HepG2 (cell line): ENCODE data around the gene CABLES1. TPM values are rescaled to one million over a fixed set of nuclear protein-coding genes. Genes with fewer than 3 reads are reported as not detected.

Source experiments
- DZIP1 ChIP-seq: sonication (generic); formaldehyde crosslinking; IDR thresholded peaks from 2 replicates; pipeline ENCODE4 v1.5.0; 2020; ENCODE audit warnings: mild to moderate bottlenecking, missing genetic modification reagents
- ELK4 ChIP-seq: sonication (generic); formaldehyde crosslinking; IDR thresholded peaks from 2 replicates; pipeline ENCODE4 v1.9.0; 2021; ENCODE audit warnings: missing genetic modification reagents, borderline replicate concordance
- FOXM1 ChIP-seq: sonication (generic); formaldehyde crosslinking; IDR thresholded peaks from 2 replicates; pipeline ENCODE4 v1.5.0; 2020; ENCODE audit warnings: missing genetic modification reagents
- HNF4G ChIP-seq, 2 experiments: sonication (generic) in 1 of 2; formaldehyde crosslinking in 1 of 2; IDR thresholded peaks; 2 replicates each; pipeline versions ENCODE4 v1.4.0 to v1.6.1; 2011 to 2020; ENCODE audit warnings: borderline replicate concordance in 2 of 2, low read depth in 2 of 2, mild to moderate bottlenecking in 2 of 2, low read length in 1 of 2, missing genetic modification reagents in 1 of 2, moderate library complexity in 1 of 2
- MYC ChIP-seq: sonication (generic); formaldehyde crosslinking; IDR thresholded peaks from 2 replicates; pipeline ENCODE4 v1.9.0; 2021; ENCODE audit warnings: missing genetic modification reagents, borderline replicate concordance
- MZF1 ChIP-seq: sonication (generic); formaldehyde crosslinking; IDR thresholded peaks from 2 replicates; pipeline ENCODE4 v1.8.1; 2023; ENCODE audit warnings: mild to moderate bottlenecking, missing genetic modification reagents, borderline replicate concordance
- NR2F6 ChIP-seq, 2 experiments: IDR thresholded peaks; 2 replicates each; pipeline ENCODE4 v1.6.1; 2016; ENCODE audit warnings: antibody characterized with exemption in 1 of 2, mild to moderate bottlenecking in 1 of 2
- PAX8 ChIP-seq: sonication (generic); formaldehyde crosslinking; IDR thresholded peaks from 2 replicates; pipeline ENCODE4 v1.8.0; 2022; ENCODE audit warnings: mild to moderate bottlenecking, missing genetic modification reagents, borderline replicate concordance
- PBX2 ChIP-seq: IDR thresholded peaks from 2 replicates; pipeline ENCODE4 v1.6.1; 2016; ENCODE audit warnings: control low read depth
- PLSCR1 ChIP-seq: sonication (generic); formaldehyde crosslinking; IDR thresholded peaks from 2 replicates; pipeline ENCODE4 v1.5.0; 2020; ENCODE audit warnings: missing genetic modification reagents, mild to moderate bottlenecking, borderline replicate concordance
- POGK ChIP-seq: sonication (generic); formaldehyde crosslinking; conservative IDR thresholded peaks from 2 replicates; pipeline ENCODE4 v1.8.0; 2022; ENCODE audit warnings: mild to moderate bottlenecking, moderate library complexity, missing genetic modification reagents
- RXRB ChIP-seq: IDR thresholded peaks from 2 replicates; pipeline ENCODE4 v1.6.1; 2016; ENCODE audit warnings: borderline replicate concordance, missing genetic modification reagents, missing compliant biosample characterization
- SNAPC2 ChIP-seq: sonication (generic); formaldehyde crosslinking; IDR thresholded peaks from 2 replicates; pipeline ENCODE4 v1.8.1; 2022; ENCODE audit warnings: mild to moderate bottlenecking, missing genetic modification reagents
- SP1 ChIP-seq, 2 experiments: fragments of 450-650 bp in 1 of 2; sonication (generic) in 1 of 2; formaldehyde crosslinking in 1 of 2; IDR thresholded peaks; 2 replicates each; pipeline versions ENCODE4 v1.4.0 to v1.6.1; 2016 to 2020; ENCODE audit warnings: missing genetic modification reagents in 1 of 2
- SSRP1 ChIP-seq: IDR thresholded peaks from 2 replicates; pipeline ENCODE4 v1.6.1; 2016; ENCODE audit warnings: control low read depth
- ZFAT ChIP-seq: sonication (generic); formaldehyde crosslinking; conservative IDR thresholded peaks from 2 replicates; pipeline ENCODE4 v1.8.1; 2023; ENCODE audit warnings: missing genetic modification reagents, inconsistent platforms
- ZNF207 ChIP-seq: fragments of 450-650 bp; IDR thresholded peaks from 2 replicates; pipeline ENCODE4 v1.6.1; 2016; ENCODE audit warnings: antibody characterized with exemption, borderline replicate concordance
- ZNF230 ChIP-seq: sonication (generic); formaldehyde crosslinking; IDR thresholded peaks from 2 replicates; pipeline ENCODE4 v1.4.0; 2020; ENCODE audit warnings: mild to moderate bottlenecking, missing genetic modification reagents
- ZNF329 ChIP-seq: sonication (generic); formaldehyde crosslinking; IDR thresholded peaks from 2 replicates; pipeline ENCODE4 v1.9.0; 2021; ENCODE audit warnings: low read depth, mild to moderate bottlenecking, missing genetic modification reagents
- ZNF550 ChIP-seq: sonication (generic); formaldehyde crosslinking; IDR thresholded peaks from 2 replicates; pipeline ENCODE4 v1.4.0; 2020; ENCODE audit warnings: mild to moderate bottlenecking, missing genetic modification reagents, borderline replicate concordance
- ZNF780A ChIP-seq: sonication (generic); formaldehyde crosslinking; IDR thresholded peaks from 2 replicates; pipeline ENCODE4 v1.8.0; 2022; ENCODE audit warnings: mild to moderate bottlenecking, missing genetic modification reagents, moderate library complexity
- polyA plus RNA-seq, 8 experiments: library from polyadenylated mRNA; depleted of rRNA in 3 of 8; stranded (reverse) in 7 of 8; unstranded in 1 of 8; fragments of >200 nt; fragmentation: Illumina TruSeq in 4 of 8; extraction: Trizol in 4 of 8; gene quantifications; 2 replicates each; pipeline versions ENCODE4 v1.2.1 to v1.2.3, GENCODE V29; 2011 to 2016; ENCODE audit warnings: low read depth in 4 of 8, missing spikeins in 1 of 8, mixed read lengths in 1 of 8; ENCODE audit not compliant: insufficient read depth in 1 of 8
- total RNA-seq, 5 experiments: library from RNA; depleted of rRNA; stranded (reverse); fragments of >200 nt; fragmentation: Illumina TruSeq; extraction: Trizol; gene quantifications; 2 replicates each; pipeline ENCODE4 v1.2.3, GENCODE V29; 2016; ENCODE audit warnings: low read depth in 1 of 5

The CABLES1 gene
- total and polyA plus RNA-seq, 2 of the 13 experiments (the other 11 are each of a cell fraction or from before 2014, with no cell fraction given) = 14.7 to 25.8 TPM

- TF ChIP-seq ZNF329 (no peak), HNF4G (IDR thresholded peaks at IDR 0.05; ENCODE audit: borderline replicate concordance, low read depth, low read length) (peak; percentile 74; the same call in 1 of the 2 replicates), HNF4G (CRISPR knock-in tag; IDR thresholded peaks at IDR 0.05; ENCODE audit: borderline replicate concordance, low read depth) (0 out of 2 replicates have a peak, but pooled peaks have one; percentile 53), NR2F6 (IDR thresholded peaks at IDR 0.05) (peak; percentile 29; the same call in 1 of the 2 replicates), NR2F6 (CRISPR knock-in tag; IDR thresholded peaks at IDR 0.05) (0 out of 2 replicates have a peak, but pooled peaks have one; percentile 58), PBX2 (CRISPR knock-in tag) (no peak), FOXM1 (CRISPR knock-in tag) (no peak), ZNF550 (CRISPR knock-in tag) (no peak), SP1 (IDR thresholded peaks at IDR 0.05) (no peak), SP1 (CRISPR knock-in tag; IDR thresholded peaks at IDR 0.05) (no peak), PLSCR1 (CRISPR knock-in tag) (no peak), MZF1 (CRISPR knock-in tag) (no peak), DZIP1 (CRISPR knock-in tag) (no peak), ZNF207 (no peak), ELK4 (no peak), SNAPC2 (no peak), POGK (CRISPR knock-in tag) (no peak), ZNF230 (CRISPR knock-in tag) (no peak), SSRP1 (CRISPR knock-in tag) (no peak; the same call in 1 of the 2 replicates), PAX8 (CRISPR knock-in tag) (no peak), ZFAT (no peak), RXRB (CRISPR knock-in tag) (peak; percentile 93), ZNF780A (0 out of 2 replicates have a peak, but pooled peaks have one; percentile 17), MYC (no peak)
Measured at GRCh38 chr18:23142251-23142929, 7.1 kb downstream of the CABLES1 start (continued).
